Measurements from ENCODE around the gene F8.
"Not testable (repeated sequence)": the region's sequence is repeated elsewhere in the genome, so short reads cannot be mapped to it uniquely, and the experiment has no call there.

Gene F8

DNA sequence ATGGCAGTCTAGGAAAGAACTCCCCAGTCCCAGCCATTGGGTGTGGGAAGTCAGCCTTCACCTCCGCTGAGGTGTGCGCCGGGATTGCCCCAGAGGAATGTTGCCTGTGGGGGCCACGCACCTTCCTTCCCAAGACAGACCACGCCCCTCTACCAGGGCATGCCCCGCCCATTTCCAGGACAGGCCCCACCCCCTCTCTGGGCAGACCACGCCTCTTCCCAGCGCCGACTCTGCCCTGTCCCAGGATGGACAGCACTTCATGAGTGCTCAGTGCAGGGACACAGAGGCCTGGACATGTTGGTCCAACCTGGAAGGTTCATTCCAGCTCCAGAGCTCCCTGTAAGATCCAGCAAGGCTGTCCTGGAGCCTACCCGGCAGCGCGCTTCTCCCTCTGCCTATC is 13.9 kb downstream of the F8 start:
- not testable (repeated sequence) for H3K4me3 ChIP-seq (ENCODE audit: low read length); H3K4me1 ChIP-seq (ENCODE audit: control insufficient read depth, insufficient read depth, low read length); H3K36me3 ChIP-seq (ENCODE audit: control insufficient read depth, insufficient read depth, low read length); H3K9me3 ChIP-seq (ENCODE audit: control insufficient read depth, insufficient read depth, low read length); H3K27ac ChIP-seq (ENCODE audit: low read length); H3K27me3 ChIP-seq (ENCODE audit: control insufficient read depth, insufficient read depth, low read length); DNase-seq (ENCODE audit: low read depth, low spot score)
- no CpG with 5 or more reads among the region's 12 CpGs for WGBS (ENCODE audit: insufficient coverage, insufficient read length)

DNA sequence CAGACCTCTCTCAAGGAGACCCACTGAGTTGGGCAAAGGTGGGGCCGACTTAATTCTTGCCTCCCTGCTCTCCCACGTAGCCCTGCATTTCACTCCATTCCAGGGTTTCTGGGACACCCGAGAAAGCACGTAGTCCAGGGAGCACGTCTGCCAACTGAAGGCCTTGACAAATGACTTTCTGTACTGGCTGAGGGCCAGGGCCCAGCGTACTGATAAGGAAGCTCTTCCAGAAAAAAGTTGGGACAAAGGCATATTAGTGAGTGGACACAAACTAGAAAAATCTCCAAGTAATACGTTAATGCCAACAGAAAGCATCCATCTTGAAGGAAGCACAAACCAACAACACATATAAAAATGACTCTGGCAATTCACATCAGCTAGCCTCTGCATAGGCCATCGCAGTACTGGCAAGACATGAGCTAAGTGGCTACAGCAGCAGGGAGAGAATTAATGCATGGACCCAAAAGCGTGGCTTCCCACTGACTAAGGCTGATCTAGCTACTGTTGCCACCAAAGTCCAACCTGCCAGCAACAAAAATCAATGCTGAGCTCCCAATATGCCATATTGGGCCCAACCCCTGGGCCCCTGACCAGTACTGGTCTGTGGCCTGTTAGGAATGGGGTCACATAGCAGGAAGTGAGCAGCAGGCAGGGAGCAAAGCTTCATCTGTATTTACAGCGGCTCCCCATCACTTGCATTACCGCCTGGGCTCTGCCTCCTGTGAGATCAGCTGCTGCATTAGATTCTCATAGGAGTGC is 15.4 kb downstream of the F8 start:
- not testable (repeated sequence) for H3K27me3 ChIP-seq (ENCODE audit: control insufficient read depth, insufficient read depth, low read length); DNase-seq (ENCODE audit: low read depth, low spot score); H3K9me3 ChIP-seq (ENCODE audit: control insufficient read depth, insufficient read depth, low read length); H3K27ac ChIP-seq (ENCODE audit: low read length); H3K4me3 ChIP-seq (ENCODE audit: low read length); H3K36me3 ChIP-seq (ENCODE audit: control insufficient read depth, insufficient read depth, low read length); H3K4me1 ChIP-seq (ENCODE audit: control insufficient read depth, insufficient read depth, low read length)
- WGBS (ENCODE audit: insufficient coverage, insufficient read length) = no CpG with 5 or more reads among the region's 11 CpGs

DNA sequence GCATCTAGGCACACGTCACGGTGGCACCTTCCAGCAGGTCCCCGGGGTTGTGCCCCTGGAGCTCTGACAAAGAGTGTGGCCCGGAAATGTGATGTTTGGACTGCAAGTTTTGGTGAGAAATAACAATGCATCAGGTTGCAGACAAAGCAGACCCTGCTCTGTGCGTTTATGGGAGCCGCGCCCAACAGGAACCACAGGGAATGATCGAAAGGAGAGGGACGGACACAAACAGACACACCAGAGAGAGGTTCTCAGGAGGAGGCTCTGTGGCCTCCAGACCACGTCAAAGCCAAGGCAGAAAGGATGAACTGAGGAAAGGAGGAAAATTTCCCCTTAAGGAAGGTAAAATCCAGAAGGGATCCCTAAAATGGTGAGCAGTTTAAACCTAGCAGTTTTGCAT is 16.1 kb downstream of the F8 start:
- H3K27ac ChIP-seq (ENCODE audit: low read length); H3K4me1 ChIP-seq (ENCODE audit: control insufficient read depth, insufficient read depth, low read length); H3K9me3 ChIP-seq (ENCODE audit: control insufficient read depth, insufficient read depth, low read length); H3K4me3 ChIP-seq (ENCODE audit: low read length); DNase-seq (ENCODE audit: low read depth, low spot score); H3K36me3 ChIP-seq (ENCODE audit: control insufficient read depth, insufficient read depth, low read length); H3K27me3 ChIP-seq (ENCODE audit: control insufficient read depth, insufficient read depth, low read length): not testable (repeated sequence)
- no CpG with 5 or more reads among the region's 10 CpGs for WGBS (ENCODE audit: insufficient coverage, insufficient read length)

DNA sequence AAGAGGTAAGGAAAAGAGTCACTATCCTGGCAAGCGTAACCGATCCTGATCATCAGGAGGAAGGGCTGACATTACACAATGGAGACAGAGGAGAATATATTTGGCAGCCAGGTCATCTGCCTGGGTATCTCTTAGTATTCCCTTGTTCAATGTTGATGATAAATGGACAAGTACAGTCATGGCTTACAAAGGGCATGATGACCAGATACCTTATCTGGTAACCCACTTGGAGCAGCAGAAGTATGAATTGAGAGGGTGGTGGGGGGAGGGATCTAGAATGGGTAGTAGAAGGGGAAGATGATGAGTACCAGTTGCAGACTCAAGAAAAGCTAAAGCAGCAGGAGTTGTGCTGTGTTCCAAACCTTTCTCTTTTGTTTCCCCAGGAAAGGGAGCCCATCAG is 17.3 kb downstream of the F8 start:
- no peak overlapping the region for H3K4me3 ChIP-seq (ENCODE audit: low read length)
- no CpG with 5 or more reads among the region's 2 CpGs for WGBS (ENCODE audit: insufficient coverage, insufficient read length)
- H3K4me1 ChIP-seq (ENCODE audit: control insufficient read depth, insufficient read depth, low read length) = no peaks in the 10 kb centered on the region
- no peaks in the 10 kb centered on the region for H3K27me3 ChIP-seq (ENCODE audit: control insufficient read depth, insufficient read depth, low read length)
- no peak overlapping the region for H3K27ac ChIP-seq (ENCODE audit: low read length)
- no peaks in the 10 kb centered on the region for H3K9me3 ChIP-seq (ENCODE audit: control insufficient read depth, insufficient read depth, low read length)
- DNase-seq (ENCODE audit: low read depth, low spot score) = no peak
- no peaks in the 10 kb centered on the region for H3K36me3 ChIP-seq (ENCODE audit: control insufficient read depth, insufficient read depth, low read length)

DNA sequence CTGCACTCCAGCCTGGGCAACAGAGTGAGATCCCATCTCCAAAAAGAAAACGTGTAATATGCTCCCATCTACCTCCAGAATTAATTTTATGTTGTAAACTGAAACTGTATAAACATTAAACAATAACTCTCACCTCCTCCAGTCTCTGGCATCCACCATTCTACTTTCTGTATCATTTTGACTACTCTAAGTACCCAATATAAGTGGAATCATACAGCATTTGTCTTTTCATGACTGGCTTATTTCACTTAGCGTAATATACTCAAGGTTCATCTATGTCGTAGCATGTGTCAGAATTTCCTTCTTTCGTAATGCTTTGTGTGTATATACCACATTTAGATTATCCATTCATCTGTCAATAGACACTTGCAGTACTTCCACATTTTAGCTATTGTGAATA is 20.6 kb downstream of the F8 start:
- H3K4me3 ChIP-seq (ENCODE audit: low read length) = no peak overlapping the region
- DNase-seq (ENCODE audit: low read depth, low spot score) = no peak
- no peaks in the 10 kb centered on the region for H3K9me3 ChIP-seq (ENCODE audit: control insufficient read depth, insufficient read depth, low read length)
- no peaks in the 10 kb centered on the region for H3K36me3 ChIP-seq (ENCODE audit: control insufficient read depth, insufficient read depth, low read length)
- H3K27me3 ChIP-seq (ENCODE audit: control insufficient read depth, insufficient read depth, low read length) = no peaks in the 10 kb centered on the region
- H3K4me1 ChIP-seq (ENCODE audit: control insufficient read depth, insufficient read depth, low read length) = no peaks in the 10 kb centered on the region
- H3K27ac ChIP-seq (ENCODE audit: low read length) = no peak overlapping the region
- no CpG with 5 or more reads among the region's 4 CpGs for WGBS (ENCODE audit: insufficient coverage, insufficient read length)

DNA sequence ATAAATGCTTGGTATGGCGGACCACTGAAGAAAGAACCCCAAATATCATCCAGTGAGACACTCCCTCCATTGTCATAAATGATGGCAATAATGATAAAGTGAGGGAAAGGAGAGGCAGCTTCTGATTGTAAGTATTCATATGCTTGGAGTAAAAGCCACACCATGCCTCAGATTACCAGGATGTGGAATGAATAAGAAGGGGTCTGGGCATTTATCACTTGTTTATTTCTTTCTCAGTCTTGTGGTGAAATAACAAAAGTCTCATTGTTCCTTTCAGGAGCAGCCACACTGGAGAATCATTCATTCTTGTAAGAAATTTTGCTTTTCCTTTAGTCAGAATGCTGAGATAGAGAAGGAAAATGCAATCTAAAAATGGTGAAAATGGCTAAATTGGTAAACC is 21.7 kb downstream of the F8 start:
- Histone ChIP-seq H3K27me3 (ENCODE audit: control insufficient read depth, insufficient read depth, low read length) (no peaks in the 10 kb centered on the region), H3K4me1 (ENCODE audit: control insufficient read depth, insufficient read depth, low read length) (no peaks in the 10 kb centered on the region), H3K27ac (ENCODE audit: low read length) (no peak overlapping the region), H3K36me3 (ENCODE audit: control insufficient read depth, insufficient read depth, low read length) (no peaks in the 10 kb centered on the region), H3K4me3 (ENCODE audit: low read length) (no peak overlapping the region), H3K9me3 (ENCODE audit: control insufficient read depth, insufficient read depth, low read length) (no peaks in the 10 kb centered on the region)
- no peak for DNase-seq (ENCODE audit: low read depth, low spot score)
- WGBS (ENCODE audit: insufficient coverage, insufficient read length) = no CpG with 5 or more reads among the region's 1 CpG

DNA sequence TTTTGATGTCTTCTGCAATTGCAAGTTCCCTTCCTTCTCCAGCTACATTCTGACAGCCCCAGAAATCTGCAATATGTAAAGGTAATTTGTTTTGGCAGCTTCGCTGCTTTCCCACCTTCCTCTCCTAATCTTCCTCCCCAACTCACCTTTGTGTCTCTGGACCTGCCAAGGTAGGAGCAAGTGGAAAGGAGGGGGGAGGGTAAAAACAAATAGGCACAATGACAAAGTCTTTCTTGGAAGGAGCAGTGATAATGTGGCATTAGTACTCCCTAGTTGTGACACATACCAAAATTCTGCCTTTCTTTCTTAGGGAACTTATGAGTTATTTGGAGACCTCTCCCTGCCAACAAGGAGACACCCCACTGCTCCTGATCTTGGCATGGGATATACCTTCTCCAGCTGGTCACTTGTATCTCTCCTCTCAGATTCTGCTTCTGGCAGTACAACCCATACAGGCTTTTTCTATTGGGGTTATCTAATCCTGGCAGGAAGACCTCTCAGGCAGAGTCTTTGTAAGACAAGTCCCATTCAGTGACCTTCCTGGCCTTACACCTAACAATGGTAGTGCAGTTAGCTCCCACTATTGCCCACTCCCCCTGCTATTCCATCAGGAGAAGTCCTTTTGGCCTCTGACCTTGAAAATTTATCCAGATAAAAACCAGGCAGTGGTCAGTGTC is 24.2 kb downstream of the F8 start:
- Histone ChIP-seq H3K27ac (ENCODE audit: low read length) (no peak overlapping the region), H3K9me3 (ENCODE audit: control insufficient read depth, insufficient read depth, low read length) (no peaks in the 10 kb centered on the region), H3K36me3 (ENCODE audit: control insufficient read depth, insufficient read depth, low read length) (no peaks in the 10 kb centered on the region), H3K27me3 (ENCODE audit: control insufficient read depth, insufficient read depth, low read length) (no peaks in the 10 kb centered on the region), H3K4me3 (ENCODE audit: low read length) (no peak overlapping the region), H3K4me1 (ENCODE audit: control insufficient read depth, insufficient read depth, low read length) (no peaks in the 10 kb centered on the region)
- no CpG with 5 or more reads among the region's 1 CpG for WGBS (ENCODE audit: insufficient coverage, insufficient read length)
- no peak for DNase-seq (ENCODE audit: low read depth, low spot score)

DNA sequence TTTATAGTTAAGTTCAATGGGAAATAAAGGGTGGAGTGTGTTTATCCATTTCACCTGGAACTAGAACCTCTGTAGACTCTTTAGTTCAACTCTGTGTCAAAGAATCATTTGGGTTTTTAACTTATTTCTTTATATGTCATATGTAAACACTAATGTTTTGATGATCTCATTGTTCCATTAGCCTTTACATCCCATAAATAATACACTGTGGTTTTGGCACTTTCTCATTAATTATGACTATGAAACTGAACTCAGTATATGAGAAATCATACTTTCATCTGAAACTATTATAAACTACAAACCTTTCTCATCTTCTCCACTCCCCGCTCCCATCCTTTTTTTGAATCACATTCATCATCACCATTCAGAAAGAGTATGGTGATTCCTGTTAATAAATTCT is 31.0 kb downstream of the F8 start:
- H3K27ac ChIP-seq (ENCODE audit: low read length) = no peak overlapping the region
- 100% methylated on average over 1 of the region's 1 CpG for WGBS (ENCODE audit: insufficient coverage, insufficient read length)
- H3K4me1 ChIP-seq (ENCODE audit: control insufficient read depth, insufficient read depth, low read length) = no peaks in the 10 kb centered on the region

DNA sequence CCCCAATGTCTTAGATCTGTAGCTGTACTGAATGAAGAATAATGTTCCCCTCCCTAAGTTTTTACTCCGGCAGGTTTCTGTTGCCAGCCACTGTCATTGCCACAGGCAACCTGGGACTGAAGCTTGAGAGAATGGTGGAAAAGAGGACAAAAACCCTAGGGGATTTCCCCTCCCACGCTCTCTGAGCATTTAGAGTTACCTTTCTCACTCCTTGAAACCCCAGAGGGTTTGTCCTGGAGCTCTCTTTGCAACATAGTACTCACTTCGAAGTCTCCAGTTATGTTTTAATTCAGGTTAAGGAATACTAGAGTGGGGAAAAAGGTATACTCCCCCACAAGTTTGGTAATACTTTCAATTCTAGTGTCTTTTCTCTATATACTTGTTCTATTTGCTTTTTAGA is 31.5 kb downstream of the F8 start:
- DNase-seq (ENCODE audit: low read depth, low spot score) = no peak
- no peak overlapping the region for H3K4me3 ChIP-seq (ENCODE audit: low read length)
- H3K36me3 ChIP-seq (ENCODE audit: control insufficient read depth, insufficient read depth, low read length) = no peaks in the 10 kb centered on the region
- H3K4me1 ChIP-seq (ENCODE audit: control insufficient read depth, insufficient read depth, low read length) = no peaks in the 10 kb centered on the region
- H3K9me3 ChIP-seq (ENCODE audit: control insufficient read depth, insufficient read depth, low read length) = no peaks in the 10 kb centered on the region
- H3K27ac ChIP-seq (ENCODE audit: low read length) = no peak overlapping the region
- WGBS (ENCODE audit: insufficient coverage, insufficient read length) = no CpG with 5 or more reads among the region's 3 CpGs
- H3K27me3 ChIP-seq (ENCODE audit: control insufficient read depth, insufficient read depth, low read length) = no peaks in the 10 kb centered on the region

More for the DNA sequence above, 31.0 kb downstream of the F8 start:
- Histone ChIP-seq H3K9me3 (ENCODE audit: control insufficient read depth, insufficient read depth, low read length) (no peaks in the 10 kb centered on the region), H3K4me3 (ENCODE audit: low read length) (no peak overlapping the region), H3K27me3 (ENCODE audit: control insufficient read depth, insufficient read depth, low read length) (no peaks in the 10 kb centered on the region), H3K36me3 (ENCODE audit: control insufficient read depth, insufficient read depth, low read length) (no peaks in the 10 kb centered on the region)
- no peak for DNase-seq (ENCODE audit: low read depth, low spot score)

DNA sequence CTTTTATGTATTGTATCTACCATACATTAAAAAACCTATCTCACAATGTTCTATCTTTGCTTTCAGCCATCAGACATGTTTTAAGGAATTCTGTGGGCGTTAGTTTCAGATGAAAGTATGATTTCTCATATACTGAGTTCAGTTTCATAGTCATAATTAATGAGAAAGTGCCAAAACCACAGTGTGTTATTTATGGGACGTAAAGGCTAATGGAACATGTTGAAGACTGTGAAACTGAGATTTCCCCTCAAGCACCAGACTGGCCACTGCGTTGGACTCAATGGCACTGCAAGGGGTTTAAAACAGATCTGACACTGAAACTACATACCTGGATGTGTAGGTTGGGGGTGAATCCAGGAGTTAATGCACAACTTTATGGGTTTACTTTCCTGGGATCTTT is 32.0 kb downstream of the F8 start:
- Histone ChIP-seq H3K4me3 (ENCODE audit: low read length) (no peak overlapping the region), H3K27me3 (ENCODE audit: control insufficient read depth, insufficient read depth, low read length) (no peaks in the 10 kb centered on the region), H3K9me3 (ENCODE audit: control insufficient read depth, insufficient read depth, low read length) (no peaks in the 10 kb centered on the region), H3K36me3 (ENCODE audit: control insufficient read depth, insufficient read depth, low read length) (no peaks in the 10 kb centered on the region), H3K4me1 (ENCODE audit: control insufficient read depth, insufficient read depth, low read length) (no peaks in the 10 kb centered on the region), H3K27ac (ENCODE audit: low read length) (no peak overlapping the region)
- no CpG with 5 or more reads among the region's 3 CpGs for WGBS (ENCODE audit: insufficient coverage, insufficient read length)
- no peak for DNase-seq (ENCODE audit: low read depth, low spot score)

DNA sequence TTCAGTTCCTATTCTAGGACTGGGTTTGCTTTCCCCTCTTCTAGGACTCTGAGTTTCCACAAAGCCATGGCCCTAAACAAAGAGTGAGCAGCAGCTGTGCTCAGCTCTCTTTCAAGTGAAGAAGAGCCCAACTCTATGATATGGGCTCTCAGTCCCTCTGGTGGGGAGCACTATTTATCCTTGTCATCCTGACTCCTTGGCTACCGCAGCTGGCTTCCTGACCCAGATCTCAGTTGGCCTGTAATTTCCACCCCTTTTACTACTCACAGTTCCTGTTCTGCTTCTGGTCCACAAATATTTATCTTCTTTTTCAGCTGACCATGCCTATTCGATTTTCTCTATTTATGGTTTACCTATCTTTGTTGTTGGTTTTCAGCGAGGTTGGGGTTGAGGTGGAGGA is 33.8 kb downstream of the F8 start:
- H3K4me1 ChIP-seq (ENCODE audit: control insufficient read depth, insufficient read depth, low read length) = no peaks in the 10 kb centered on the region
- no peak for DNase-seq (ENCODE audit: low read depth, low spot score)
- no peaks in the 10 kb centered on the region for H3K27me3 ChIP-seq (ENCODE audit: control insufficient read depth, insufficient read depth, low read length)
- no peaks in the 10 kb centered on the region for H3K36me3 ChIP-seq (ENCODE audit: control insufficient read depth, insufficient read depth, low read length)
- H3K27ac ChIP-seq (ENCODE audit: low read length) = no peak overlapping the region
- H3K4me3 ChIP-seq (ENCODE audit: low read length) = no peak overlapping the region
- whole genome bisulfite sequencing (ENCODE audit: insufficient coverage, insufficient read length) = no CpG with 5 or more reads among the region's 3 CpGs
- no peaks in the 10 kb centered on the region for H3K9me3 ChIP-seq (ENCODE audit: control insufficient read depth, insufficient read depth, low read length)
